HEK293T (cell line): ENCODE measurements around the gene PLD1.

Experiments
- CTCF ChIA-PET: fragments of 350-600 bp; formaldehyde crosslinking; extraction: SDS; loops from one replicate; lab custom pipeline; 2021; ENCODE audit warnings: antibody characterized with exemption, inconsistent platforms; lab: Yijun Ruan, JAX
- POLR2A ChIA-PET: fragments of 350-600 bp; formaldehyde crosslinking; extraction: SDS; loops from one replicate; lab custom pipeline; 2020; ENCODE audit warnings: antibody characterized with exemption, inconsistent platforms; lab: Yijun Ruan, JAX
- DNase-seq: peaks from one replicate; pipeline ENCODE4 v3.0.0; 2012; ENCODE audit warnings: mixed read lengths; ENCODE audit errors: extremely low spot score
- ARNT ChIP-seq: fragments of 450-650 bp; IDR thresholded peaks from 2 replicates; pipeline ENCODE4 v1.6.1; 2017; ENCODE audit warnings: mild to moderate bottlenecking
- BHLHE40 ChIP-seq: fragments of 450-650 bp; IDR thresholded peaks from 2 replicates; pipeline ENCODE4 v1.6.1; 2016; ENCODE audit warnings: mild to moderate bottlenecking, moderate library complexity, borderline replicate concordance
- CTBP1 ChIP-seq: fragments of 450-650 bp; IDR thresholded peaks from 2 replicates; pipeline ENCODE4 v1.6.1; 2016; ENCODE audit warnings: borderline replicate concordance
- ELF4 ChIP-seq: fragments of 450-650 bp; IDR thresholded peaks from 2 replicates; pipeline ENCODE4 v1.6.1; 2017; ENCODE audit warnings: antibody characterized with exemption
- FOXA1 ChIP-seq: fragments of 450-650 bp; IDR thresholded peaks from 2 replicates; pipeline ENCODE4 v1.6.1; 2016; ENCODE audit warnings: mild to moderate bottlenecking
- FOXK2 ChIP-seq: fragments of 450-650 bp; IDR thresholded peaks from 2 replicates; pipeline ENCODE4 v1.6.1; 2016; ENCODE audit warnings: mild to moderate bottlenecking
- FOXM1 ChIP-seq: fragments of 450-650 bp; IDR thresholded peaks from 2 replicates; pipeline ENCODE4 v1.6.1; 2017; ENCODE audit warnings: mild to moderate bottlenecking, borderline replicate concordance
- HDGF ChIP-seq: fragments of 450-650 bp; IDR thresholded peaks from 2 replicates; pipeline ENCODE4 v1.6.1; 2017; ENCODE audit warnings: antibody characterized with exemption, borderline replicate concordance
- L3MBTL2 ChIP-seq: fragments of 450-650 bp; conservative IDR thresholded peaks from 2 replicates; pipeline ENCODE4 v1.6.1; 2016; ENCODE audit warnings: mild to moderate bottlenecking
- LEF1 ChIP-seq: fragments of 450-650 bp; IDR thresholded peaks from 2 replicates; pipeline ENCODE4 v1.6.1; 2017; ENCODE audit warnings: mild to moderate bottlenecking, borderline replicate concordance
- NFRKB ChIP-seq: fragments of 450-650 bp; IDR thresholded peaks from 2 replicates; pipeline ENCODE4 v1.6.1; 2016; ENCODE audit warnings: mild to moderate bottlenecking, moderate library complexity
- PKNOX1 ChIP-seq: fragments of 450-650 bp; IDR thresholded peaks from 2 replicates; pipeline ENCODE4 v1.6.1; 2016
- SP1 ChIP-seq: fragments of 450-650 bp; IDR thresholded peaks from 2 replicates; pipeline ENCODE4 v1.6.1; 2017
- SUZ12 ChIP-seq: fragments of 450-650 bp; IDR thresholded peaks from 2 replicates; pipeline ENCODE4 v1.6.1; 2016; ENCODE audit warnings: mild to moderate bottlenecking
- TARDBP ChIP-seq: fragments of 450-650 bp; IDR thresholded peaks from 2 replicates; pipeline ENCODE4 v1.6.1; 2016
- ZNF384 ChIP-seq: fragments of 450-650 bp; IDR thresholded peaks from 2 replicates; pipeline ENCODE4 v1.6.1; 2016

The PLD1 gene

GRCh38 chr3:171770689-171771620, 39.3 kb downstream of the PLD1 start:
- ChIA-PET CTCF (interaction anchor here (0.8 to 2.6 kb wide), 9 partner anchors 13 to 156 kb away, joined by 3 to 10 read pairs (median 5); no protein-coding TSS in a partner anchor), POLR2A (no interaction called here)
- peak; percentile 67 for DNase-seq
- TF ChIP-seq SUZ12 (no peak), ZNF384 (peak; percentile 75), PKNOX1 (peak; percentile 29; the same call in 1 of the 2 replicates)

GRCh38 chr3:171769461-171769860, 40.8 kb downstream of the PLD1 start:
- ChIA-PET POLR2A (no interaction called here), CTCF (interaction anchor here (1.1 kb wide), 1 partner anchor 155 kb away, joined by 3 read pairs; no protein-coding TSS in a partner anchor)
- no peak for DNase-seq
- TF ChIP-seq FOXK2, result no peak
- no peak for TF ChIP-seq HDGF
- no peak for TF ChIP-seq SUZ12
- TF ChIP-seq TARDBP, result no peak
- TF ChIP-seq ELF4, result no peak
- no peak for TF ChIP-seq BHLHE40
- no peak for TF ChIP-seq L3MBTL2
- TF ChIP-seq ARNT, result no peak
- no peak for TF ChIP-seq PKNOX1
- no peak for TF ChIP-seq FOXA1

GRCh38 chr3:171768986-171769385, 41.3 kb downstream of the PLD1 start:
- CTCF ChIA-PET, result interaction anchor here (1.1 kb wide), 1 partner anchor 155 kb away, joined by 3 read pairs; no protein-coding TSS in a partner anchor
- POLR2A ChIA-PET, result no interaction called here
- TF ChIP-seq FOXA1, result no peak
- TF ChIP-seq ZNF384, result no peak
- TF ChIP-seq BHLHE40, result no peak
- no peak for TF ChIP-seq FOXM1
- TF ChIP-seq HDGF, result no peak
- TF ChIP-seq SP1, result no peak
- no peak for TF ChIP-seq NFRKB
- DNase-seq, result no peak

GRCh38 chr3:171768281-171768900, 41.9 kb downstream of the PLD1 start:
- ChIA-PET POLR2A (no interaction called here), CTCF (no interaction called here)
- DNase-seq, result no peak
- TF ChIP-seq ELF4 (no peak), ARNT (no peak), PKNOX1 (no peak), CTBP1 (no peak), SP1 (no peak), FOXA1 (no peak), FOXM1 (no peak), LEF1 (no peak), SUZ12 (no peak), HDGF (no peak), FOXK2 (no peak), BHLHE40 (no peak), NFRKB (no peak), TARDBP (no peak), L3MBTL2 (no peak)

- no peak for DNase-seq
Observed at GRCh38 chr3:171765511-171765887, 44.8 kb downstream of the PLD1 start.

More at GRCh38 chr3:171765511-171765887, 44.8 kb downstream of the PLD1 start:
- no peak for TF ChIP-seq HDGF
- no peak for TF ChIP-seq CTBP1
- TF ChIP-seq BHLHE40, result no peak
- TF ChIP-seq TARDBP, result no peak
- no peak for TF ChIP-seq SUZ12
- TF ChIP-seq L3MBTL2, result no peak
- TF ChIP-seq FOXK2, result no peak
- TF ChIP-seq LEF1, result no peak
- TF ChIP-seq PKNOX1, result no peak
- no peak for TF ChIP-seq ARNT
- TF ChIP-seq SP1, result no peak
- no peak for TF ChIP-seq FOXA1
- no peak for TF ChIP-seq NFRKB
- POLR2A ChIA-PET, result no interaction called here
- CTCF ChIA-PET, result no interaction called here
